ENCODE results near the gene ADGRL3.

ADGRL3 gene

GRCh38 chr4:61431131-61431530, 231.0 kb downstream of the ADGRL3 start:
- DNase-seq: no peak

- no peak for DNase-seq
Observed at GRCh38 chr4:61437923-61438322, 237.8 kb downstream of the ADGRL3 start.

GRCh38 chr4:61440321-61440720, 240.2 kb downstream of the ADGRL3 start:
- DNase-seq: no peak

GRCh38 chr4:61442936-61443335, 242.8 kb downstream of the ADGRL3 start:
- no peak for DNase-seq

GRCh38 chr4:61443813-61444510, 243.8 kb downstream of the ADGRL3 start:
- DNase-seq: no peak

- DNase-seq: no peak
Observed at GRCh38 chr4:61445374-61446063, 245.4 kb downstream of the ADGRL3 start.

- DNase-seq: no peak
Observed at GRCh38 chr4:61446941-61447340, 246.8 kb downstream of the ADGRL3 start.

GRCh38 chr4:61447918-61448317, 247.8 kb downstream of the ADGRL3 start:
- DNase-seq: no peak

- DNase-seq: no peak
Observed at GRCh38 chr4:61451935-61452334, 251.8 kb downstream of the ADGRL3 start.

- no peak for DNase-seq
Observed at GRCh38 chr4:61461956-61462355, 261.8 kb downstream of the ADGRL3 start.

GRCh38 chr4:61462451-61463326, 262.6 kb downstream of the ADGRL3 start:
- no peak for DNase-seq

GRCh38 chr4:61468024-61468720, 268.0 kb downstream of the ADGRL3 start:
- no peak for DNase-seq

- DNase-seq: no peak
Observed at GRCh38 chr4:61473306-61473705, 273.2 kb downstream of the ADGRL3 start.

- DNase-seq: no peak
Observed at GRCh38 chr4:61478340-61478739, 278.2 kb downstream of the ADGRL3 start.

GRCh38 chr4:61485056-61485455, 284.9 kb downstream of the ADGRL3 start:
- no peak for DNase-seq

- DNase-seq: no peak
Observed at GRCh38 chr4:61489927-61490326, 289.8 kb downstream of the ADGRL3 start.

- DNase-seq: no peak
Observed at GRCh38 chr4:61493041-61493440, 292.9 kb downstream of the ADGRL3 start.

- DNase-seq: no peak
Observed at GRCh38 chr4:61493470-61493869, 293.3 kb downstream of the ADGRL3 start.

- DNase-seq: no peak
Observed at GRCh38 chr4:61500883-61501282, 300.8 kb downstream of the ADGRL3 start.

GRCh38 chr4:61501812-61502211, 301.7 kb downstream of the ADGRL3 start:
- DNase-seq: no peak

GRCh38 chr4:61505773-61506685, 305.9 kb downstream of the ADGRL3 start:
- no peak for DNase-seq

GRCh38 chr4:61507091-61507490, 307.0 kb downstream of the ADGRL3 start:
- DNase-seq: no peak
